ENCODE measurements around the gene MCM5.

MCM5 gene

DNA sequence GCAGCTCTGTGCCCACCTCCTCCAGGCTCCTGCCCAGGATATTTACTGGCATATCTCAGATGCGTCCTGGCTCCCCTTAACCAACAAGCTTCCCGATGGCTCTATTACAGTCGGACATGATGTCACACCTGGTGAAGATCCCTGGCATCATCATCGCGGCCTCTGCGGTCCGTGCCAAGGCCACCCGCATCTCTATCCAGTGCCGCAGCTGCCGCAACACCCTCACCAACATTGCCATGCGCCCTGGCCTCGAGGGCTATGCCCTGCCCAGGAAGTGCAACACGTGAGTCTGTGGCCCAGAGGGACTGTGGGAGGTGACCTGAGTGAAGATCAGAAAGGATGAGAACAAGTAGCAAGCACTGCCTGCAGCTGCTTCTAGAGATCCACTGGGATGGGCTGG, 6.5 kb downstream of the MCM5 start:
- Histone ChIP-seq H3K4me3 (ENCODE audit: insufficient read length, low read depth) (no peak overlapping the region), H3K4me1 (ENCODE audit: insufficient read depth, insufficient read length) (peaks cover 4% of the 10 kb centered on the region), H3K9ac (ENCODE audit: insufficient read length, low read depth) (no peak overlapping the region), H3K36me3 (ENCODE audit: insufficient read depth, insufficient read length, low read length) (peaks cover 90% of the 10 kb centered on the region), H3K27me3 (ENCODE audit: insufficient read depth, insufficient read length) (no peaks in the 10 kb centered on the region), H3K9me3 (ENCODE audit: insufficient read depth, low read length) (no peaks in the 10 kb centered on the region)
- DNase-seq (ENCODE audit: low read depth, low spot score): no peak
- TF ChIP-seq YY1 (IDR thresholded peaks at IDR 0.05; ENCODE audit: insufficient read depth, insufficient read length) (no peak), ZNF274 (IDR thresholded peaks at IDR 0.05; ENCODE audit: low read depth, low read length) (no peak), SUZ12 (IDR thresholded peaks at IDR 0.05; ENCODE audit: extremely low read depth, insufficient read depth, insufficient read length) (no peak)

DNA sequence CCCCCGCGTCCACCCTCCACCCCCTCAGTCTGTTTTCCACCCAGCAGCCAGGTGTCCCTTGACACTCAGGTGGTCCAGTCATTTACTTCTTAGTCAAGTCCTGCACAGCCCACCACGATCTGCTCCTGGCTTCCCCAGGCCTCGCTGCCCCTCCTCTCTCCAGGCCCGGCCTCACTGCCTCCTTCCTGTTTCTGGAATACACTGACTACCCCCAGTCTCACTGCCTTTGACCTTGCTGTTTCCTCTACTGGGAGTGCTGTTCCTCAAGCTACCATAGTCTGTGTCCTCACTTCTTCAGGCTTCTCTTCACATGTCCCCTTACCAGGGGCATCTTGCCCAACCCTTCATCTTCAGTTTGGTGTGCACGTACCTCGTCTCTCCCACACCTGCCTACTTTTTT, 7.4 kb downstream of the MCM5 start:
- DNase-seq (ENCODE audit: low read depth, low spot score): no peak
- peaks cover 90% of the 10 kb centered on the region for H3K36me3 ChIP-seq (ENCODE audit: insufficient read depth, insufficient read length, low read length)

DNA sequence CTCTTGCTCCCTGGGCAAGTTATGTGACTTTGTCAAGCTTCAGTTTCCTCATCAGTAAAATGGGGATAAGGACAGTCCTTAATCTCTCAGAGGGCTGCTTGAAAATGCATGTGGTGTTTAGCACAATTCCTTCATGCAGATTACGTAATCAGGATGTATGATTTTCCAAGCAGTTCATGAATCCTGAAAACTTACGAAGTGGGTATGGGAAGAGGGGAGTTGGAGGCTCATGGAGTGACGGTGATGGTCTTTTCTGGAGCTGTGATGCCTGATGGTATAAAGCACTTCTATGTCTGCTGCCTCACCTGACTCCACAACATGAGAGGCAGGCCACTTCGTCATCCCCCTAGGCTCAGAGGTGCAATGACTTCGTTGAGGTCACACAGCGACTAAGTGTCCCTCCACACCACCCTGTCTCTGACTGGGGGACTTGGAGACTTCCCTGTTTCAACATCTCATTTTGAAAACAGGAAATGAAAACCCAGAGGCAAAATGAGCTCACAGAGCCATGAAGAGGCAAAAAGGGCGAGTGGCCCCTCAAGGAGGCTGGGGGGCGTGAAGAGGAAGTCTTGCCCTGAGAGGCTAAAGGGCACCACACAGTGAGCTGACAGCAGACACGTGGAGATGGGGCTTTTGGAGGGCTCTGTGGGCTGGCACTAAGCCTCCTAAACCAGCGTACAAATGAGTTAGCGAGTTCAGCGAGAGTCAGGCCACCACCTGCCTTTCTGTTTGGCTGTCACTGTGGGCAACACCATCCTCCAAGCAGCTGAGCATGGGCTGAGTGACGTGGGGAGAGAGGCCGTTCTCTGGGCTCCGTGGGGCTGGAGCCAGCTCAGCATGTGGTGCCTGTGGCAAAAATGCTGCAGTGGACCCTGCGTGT, 10.1 kb downstream of the MCM5 start:
- no peak overlapping the region for H3K9ac ChIP-seq (ENCODE audit: insufficient read length, low read depth)
- H3K9me3 ChIP-seq (ENCODE audit: insufficient read depth, low read length): no peaks in the 10 kb centered on the region
- DNase-seq (ENCODE audit: low read depth, low spot score): no peak
- TF ChIP-seq ZNF274 (IDR thresholded peaks at IDR 0.05; ENCODE audit: low read depth, low read length) (no peak), YY1 (IDR thresholded peaks at IDR 0.05; ENCODE audit: insufficient read depth, insufficient read length) (no peak), SUZ12 (IDR thresholded peaks at IDR 0.05; ENCODE audit: extremely low read depth, insufficient read depth, insufficient read length) (no peak)
- no peak overlapping the region for H3K4me3 ChIP-seq (ENCODE audit: insufficient read length, low read depth)
- no peaks in the 10 kb centered on the region for H3K4me1 ChIP-seq (ENCODE audit: insufficient read depth, insufficient read length)
- H3K36me3 ChIP-seq (ENCODE audit: insufficient read depth, insufficient read length, low read length): peaks cover 89% of the 10 kb centered on the region
- no peaks in the 10 kb centered on the region for H3K27me3 ChIP-seq (ENCODE audit: insufficient read depth, insufficient read length)

More for the DNA sequence above, 7.4 kb downstream of the MCM5 start:
- no peaks in the 10 kb centered on the region for H3K27me3 ChIP-seq (ENCODE audit: insufficient read depth, insufficient read length)
- no peak for TF ChIP-seq SUZ12 (IDR thresholded peaks at IDR 0.05; ENCODE audit: extremely low read depth, insufficient read depth, insufficient read length)
- H3K4me3 ChIP-seq (ENCODE audit: insufficient read length, low read depth): no peak overlapping the region
- no peak overlapping the region for H3K9ac ChIP-seq (ENCODE audit: insufficient read length, low read depth)
- H3K9me3 ChIP-seq (ENCODE audit: insufficient read depth, low read length): no peaks in the 10 kb centered on the region
- peaks cover 4% of the 10 kb centered on the region for H3K4me1 ChIP-seq (ENCODE audit: insufficient read depth, insufficient read length)

DNA sequence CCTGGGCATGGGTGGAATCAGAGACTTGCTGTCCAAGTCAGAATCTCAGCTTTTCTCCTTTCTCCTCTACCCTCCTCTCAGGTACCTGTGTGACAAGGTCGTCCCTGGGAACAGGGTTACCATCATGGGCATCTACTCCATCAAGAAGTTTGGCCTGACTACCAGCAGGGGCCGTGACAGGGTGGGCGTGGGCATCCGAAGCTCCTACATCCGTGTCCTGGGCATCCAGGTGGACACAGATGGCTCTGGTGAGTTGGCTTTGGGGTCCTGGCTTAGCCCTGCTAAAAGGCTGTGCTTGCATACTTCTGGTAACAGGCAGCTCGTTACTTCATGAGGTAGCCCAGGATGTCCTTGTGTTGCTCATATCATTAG, 10.7 kb downstream of the MCM5 start:
- DNase-seq (ENCODE audit: low read depth, low spot score): no peak

DNA sequence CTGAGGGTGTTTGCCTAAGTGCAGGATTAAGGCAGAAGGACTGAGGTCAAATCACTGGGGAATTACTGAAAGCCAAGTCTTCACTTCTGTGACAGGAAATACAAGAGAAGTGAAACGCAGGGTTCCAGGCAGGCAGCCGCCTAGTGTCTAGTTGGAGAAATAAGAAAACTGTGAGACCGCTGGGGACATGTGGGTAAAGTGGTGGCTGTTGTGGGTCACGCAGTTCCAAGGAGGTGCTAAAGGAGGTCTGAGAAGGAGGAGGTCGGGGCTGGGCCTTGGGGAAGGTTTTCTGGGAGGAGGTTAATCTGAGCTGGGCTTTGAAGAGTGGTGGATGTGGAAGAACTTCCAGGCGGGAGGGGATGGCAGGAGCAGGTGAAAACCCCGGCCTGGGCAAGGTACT, 11.2 kb downstream of the MCM5 start:
- TF ChIP-seq ZNF274 (IDR thresholded peaks at IDR 0.05; ENCODE audit: low read depth, low read length) (no peak), YY1 (IDR thresholded peaks at IDR 0.05; ENCODE audit: insufficient read depth, insufficient read length) (no peak)
- no peaks in the 10 kb centered on the region for H3K4me1 ChIP-seq (ENCODE audit: insufficient read depth, insufficient read length)
- H3K36me3 ChIP-seq (ENCODE audit: insufficient read depth, insufficient read length, low read length): peaks cover 94% of the 10 kb centered on the region

More for the DNA sequence above, 10.7 kb downstream of the MCM5 start:
- no peak for TF ChIP-seq SUZ12 (IDR thresholded peaks at IDR 0.05; ENCODE audit: extremely low read depth, insufficient read depth, insufficient read length)
- no peak for TF ChIP-seq YY1 (IDR thresholded peaks at IDR 0.05; ENCODE audit: insufficient read depth, insufficient read length)
- no peak for TF ChIP-seq ZNF274 (IDR thresholded peaks at IDR 0.05; ENCODE audit: low read depth, low read length)
- H3K9me3 ChIP-seq (ENCODE audit: insufficient read depth, low read length): no peaks in the 10 kb centered on the region
- no peaks in the 10 kb centered on the region for H3K4me1 ChIP-seq (ENCODE audit: insufficient read depth, insufficient read length)
- no peak overlapping the region for H3K4me3 ChIP-seq (ENCODE audit: insufficient read length, low read depth)
- H3K27me3 ChIP-seq (ENCODE audit: insufficient read depth, insufficient read length): no peaks in the 10 kb centered on the region
- peaks cover 91% of the 10 kb centered on the region for H3K36me3 ChIP-seq (ENCODE audit: insufficient read depth, insufficient read length, low read length)
- H3K9ac ChIP-seq (ENCODE audit: insufficient read length, low read depth): no peak overlapping the region

DNA sequence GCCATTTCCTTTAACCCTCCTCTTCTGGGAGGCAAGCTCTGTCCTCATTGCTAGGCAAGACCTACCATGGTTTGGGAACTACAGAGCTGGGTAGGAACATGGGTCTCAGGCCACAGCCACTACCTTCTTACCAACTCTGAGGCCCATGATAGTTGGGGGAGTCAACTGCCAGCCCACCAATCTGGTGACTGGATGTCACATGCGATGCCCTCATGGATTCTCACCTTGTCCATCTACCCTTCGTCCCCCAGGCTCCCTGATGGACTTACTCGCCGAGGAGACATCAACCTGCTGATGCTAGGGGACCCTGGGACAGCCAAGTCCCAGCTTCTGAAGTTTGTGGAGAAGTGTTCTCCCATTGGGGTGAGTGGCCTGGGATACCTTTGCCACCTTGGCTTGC, 13.7 kb downstream of the MCM5 start:
- H3K36me3 ChIP-seq (ENCODE audit: insufficient read depth, insufficient read length, low read length): peaks cover 91% of the 10 kb centered on the region

More for the DNA sequence above, 11.2 kb downstream of the MCM5 start:
- no peaks in the 10 kb centered on the region for H3K9me3 ChIP-seq (ENCODE audit: insufficient read depth, low read length)
- H3K4me3 ChIP-seq (ENCODE audit: insufficient read length, low read depth): no peak overlapping the region
- H3K27me3 ChIP-seq (ENCODE audit: insufficient read depth, insufficient read length): no peaks in the 10 kb centered on the region
- no peak overlapping the region for H3K9ac ChIP-seq (ENCODE audit: insufficient read length, low read depth)
- DNase-seq (ENCODE audit: low read depth, low spot score): no peak

DNA sequence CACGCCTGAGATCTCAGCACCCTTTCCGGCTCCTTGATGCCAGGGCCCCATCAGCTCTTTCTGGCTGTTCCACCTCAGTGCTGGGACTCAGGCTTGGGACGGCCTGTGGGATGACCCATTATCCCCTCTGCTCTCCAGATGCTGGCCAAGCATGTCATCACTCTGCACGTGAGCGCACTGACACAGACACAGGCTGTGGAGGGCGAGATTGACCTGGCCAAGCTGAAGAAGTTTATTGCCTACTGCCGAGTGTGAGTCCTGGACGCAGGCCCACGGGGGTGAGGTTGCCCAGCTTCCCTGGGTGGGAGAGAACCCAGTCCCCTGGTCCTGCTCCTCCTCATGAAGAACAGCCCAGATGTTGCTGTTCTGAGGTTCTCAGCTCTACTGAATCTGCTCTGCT, 17.7 kb downstream of the MCM5 start:
- Histone ChIP-seq H3K36me3 (ENCODE audit: insufficient read depth, insufficient read length, low read length) (peaks cover 92% of the 10 kb centered on the region), H3K9ac (ENCODE audit: insufficient read length, low read depth) (no peak overlapping the region), H3K4me3 (ENCODE audit: insufficient read length, low read depth) (no peak overlapping the region), H3K27me3 (ENCODE audit: insufficient read depth, insufficient read length) (no peaks in the 10 kb centered on the region), H3K9me3 (ENCODE audit: insufficient read depth, low read length) (no peaks in the 10 kb centered on the region), H3K4me1 (ENCODE audit: insufficient read depth, insufficient read length) (peaks cover 3% of the 10 kb centered on the region)
- DNase-seq (ENCODE audit: low read depth, low spot score): no peak
- TF ChIP-seq ZNF274 (IDR thresholded peaks at IDR 0.05; ENCODE audit: low read depth, low read length) (no peak), SUZ12 (IDR thresholded peaks at IDR 0.05; ENCODE audit: extremely low read depth, insufficient read depth, insufficient read length) (no peak), YY1 (IDR thresholded peaks at IDR 0.05; ENCODE audit: insufficient read depth, insufficient read length) (no peak)

More for the DNA sequence above, 13.7 kb downstream of the MCM5 start:
- Histone ChIP-seq H3K27me3 (ENCODE audit: insufficient read depth, insufficient read length) (no peaks in the 10 kb centered on the region), H3K4me3 (ENCODE audit: insufficient read length, low read depth) (no peak overlapping the region), H3K9ac (ENCODE audit: insufficient read length, low read depth) (no peak overlapping the region), H3K9me3 (ENCODE audit: insufficient read depth, low read length) (no peaks in the 10 kb centered on the region), H3K4me1 (ENCODE audit: insufficient read depth, insufficient read length) (no peaks in the 10 kb centered on the region)
- no peak for TF ChIP-seq ZNF274 (IDR thresholded peaks at IDR 0.05; ENCODE audit: low read depth, low read length)
- no peak for DNase-seq (ENCODE audit: low read depth, low spot score)
